HG03432 (cell line): ENCODE measurements around the gene DMRT1.

Source experiments
- ATAC-seq: cut with Tn5 transposase; IDR thresholded peaks from one replicate; pipeline ENCODE4 v1.9.1; 2021; ENCODE audit warnings: mild to moderate bottlenecking, moderate library complexity; ENCODE audit not compliant: unreplicated experiment

DMRT1 gene

DNA sequence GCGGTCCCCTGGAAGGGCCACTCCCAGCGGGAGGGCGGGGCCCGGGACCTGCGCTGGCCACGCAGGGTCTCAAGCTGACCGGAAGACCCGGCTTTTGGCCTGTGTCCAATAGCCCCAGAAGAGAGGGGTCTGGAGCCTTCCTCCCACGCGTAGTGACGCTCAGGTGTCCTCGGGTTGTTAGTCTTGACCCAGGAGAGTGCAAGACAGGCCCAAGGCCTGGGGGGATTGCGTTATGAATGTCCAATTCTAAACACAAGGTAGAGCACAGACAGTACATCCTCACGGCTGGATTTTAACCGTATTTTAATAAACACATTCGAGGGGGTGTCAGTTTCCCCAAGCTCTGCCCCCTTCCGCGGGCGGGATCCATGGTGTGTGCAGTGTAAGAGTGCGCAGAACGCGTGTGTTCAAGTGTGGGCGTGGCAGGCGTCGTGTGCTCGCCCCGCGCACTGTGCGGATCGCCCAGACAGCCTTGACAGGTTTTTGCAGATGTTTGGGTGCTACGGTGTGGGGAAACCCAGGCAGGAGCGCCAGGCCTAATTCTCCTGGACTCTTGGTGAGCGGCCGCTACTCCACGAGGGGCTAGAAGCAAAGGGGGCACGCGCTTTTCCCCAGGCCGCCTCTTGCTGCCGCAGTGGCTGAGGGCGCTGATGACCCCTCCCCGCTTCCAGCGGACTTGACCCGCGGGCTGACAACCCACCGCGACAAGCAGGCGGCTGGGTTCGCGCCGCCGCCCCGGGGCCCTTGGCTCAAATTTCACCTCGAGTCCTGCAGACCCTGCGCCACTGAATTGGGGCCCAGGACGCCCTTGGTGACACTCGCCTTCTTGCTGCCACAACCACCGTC lies 128.9 kb downstream of the DMRT1 start:
- no peak for ATAC-seq

DNA sequence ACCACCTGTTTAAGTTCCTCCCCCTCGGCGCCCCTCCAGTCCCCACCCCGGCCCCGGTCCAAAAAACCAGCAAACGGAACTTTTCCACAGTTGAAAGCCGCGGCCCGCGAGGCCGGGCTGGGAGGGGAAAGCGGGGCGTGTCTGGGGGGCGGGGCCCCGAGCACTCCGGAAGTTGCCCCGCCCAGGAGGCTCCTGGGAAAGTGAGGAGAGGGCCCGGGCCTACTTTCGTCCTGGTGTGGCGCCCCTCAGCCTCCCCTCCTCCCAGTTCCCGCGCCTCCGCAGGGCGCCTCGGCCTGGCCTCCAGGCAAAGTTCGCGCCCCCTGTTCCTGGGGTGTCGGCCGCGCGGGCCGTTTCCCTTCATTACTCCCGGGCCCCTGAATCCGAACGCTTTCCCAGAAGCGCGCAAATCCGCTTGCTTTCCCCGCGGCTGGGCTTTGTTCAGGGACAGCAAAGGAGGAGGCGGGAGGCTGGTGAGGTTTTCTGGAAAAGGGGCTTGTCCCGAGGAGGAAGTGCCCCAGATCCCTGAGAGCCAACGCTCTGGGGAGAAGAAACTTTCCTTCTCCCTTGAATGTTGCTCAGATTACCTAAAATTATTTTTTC lies 130.5 kb downstream of the DMRT1 start:
- ATAC-seq: no peak

DNA sequence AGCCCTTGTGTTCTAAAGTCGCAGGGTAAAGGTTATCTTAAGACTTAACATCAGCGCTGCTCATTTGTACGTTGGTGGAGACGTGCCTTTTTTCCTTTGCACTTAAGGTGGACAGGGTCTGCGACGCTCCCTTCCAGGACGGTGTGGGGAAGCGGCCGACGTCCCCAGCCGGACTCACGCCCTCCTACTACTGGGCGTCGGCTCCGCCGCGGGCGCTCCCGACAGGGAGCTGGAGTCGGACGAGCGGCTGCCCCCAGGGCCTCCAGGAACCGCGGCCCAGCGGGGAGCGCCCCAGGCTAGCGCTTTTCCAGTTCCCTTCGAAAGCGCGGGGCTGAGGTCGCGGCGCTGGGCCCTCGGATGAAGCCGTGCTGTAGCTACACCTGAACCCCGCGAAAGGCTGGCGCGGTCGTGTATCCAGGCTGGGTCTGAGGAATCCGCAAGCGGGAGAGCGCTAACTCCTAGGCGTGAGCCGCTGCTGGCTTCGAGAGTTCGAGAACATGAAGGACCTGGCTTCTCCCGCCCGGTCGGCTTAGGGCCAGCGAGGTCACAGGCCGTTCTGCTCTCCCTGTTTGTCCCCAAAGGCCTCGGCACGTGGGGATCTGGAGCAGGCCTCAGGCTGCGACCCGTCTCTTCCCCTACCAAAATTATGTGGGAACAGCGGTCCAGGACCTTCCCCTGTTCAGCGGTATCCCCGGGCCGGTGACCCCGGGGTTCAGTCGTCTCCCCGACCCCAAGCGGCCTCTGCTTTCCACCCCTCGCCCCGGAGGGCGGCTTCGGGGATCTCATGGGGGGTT lies 131.2 kb downstream of the DMRT1 start:
- no peak for ATAC-seq

DNA sequence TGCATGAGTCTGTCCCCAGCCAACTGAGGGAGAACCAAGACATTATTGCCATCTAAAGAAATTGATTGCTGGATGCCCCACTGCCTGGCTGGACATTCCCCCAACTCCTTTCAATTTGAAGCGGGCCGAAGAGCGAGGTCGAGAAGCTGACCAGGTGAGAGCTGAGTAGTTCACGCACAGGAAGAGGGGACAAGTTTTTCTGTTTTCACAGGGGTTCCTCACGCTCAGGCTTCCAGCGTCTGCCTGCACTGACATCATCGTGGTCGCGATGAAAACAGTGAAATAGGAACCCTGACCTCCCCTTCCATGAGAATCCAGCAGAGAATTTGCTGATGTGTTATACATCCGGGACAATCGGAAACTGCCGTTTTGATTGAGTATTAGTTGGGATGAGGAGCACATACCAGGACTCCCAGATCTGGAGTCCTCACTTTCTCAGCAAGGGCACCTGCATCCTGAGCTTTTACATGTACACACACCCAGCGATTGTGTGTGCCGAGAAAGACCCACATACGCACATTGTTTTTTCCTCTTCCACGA lies 131.9 kb downstream of the DMRT1 start:
- ATAC-seq: no peak

DNA sequence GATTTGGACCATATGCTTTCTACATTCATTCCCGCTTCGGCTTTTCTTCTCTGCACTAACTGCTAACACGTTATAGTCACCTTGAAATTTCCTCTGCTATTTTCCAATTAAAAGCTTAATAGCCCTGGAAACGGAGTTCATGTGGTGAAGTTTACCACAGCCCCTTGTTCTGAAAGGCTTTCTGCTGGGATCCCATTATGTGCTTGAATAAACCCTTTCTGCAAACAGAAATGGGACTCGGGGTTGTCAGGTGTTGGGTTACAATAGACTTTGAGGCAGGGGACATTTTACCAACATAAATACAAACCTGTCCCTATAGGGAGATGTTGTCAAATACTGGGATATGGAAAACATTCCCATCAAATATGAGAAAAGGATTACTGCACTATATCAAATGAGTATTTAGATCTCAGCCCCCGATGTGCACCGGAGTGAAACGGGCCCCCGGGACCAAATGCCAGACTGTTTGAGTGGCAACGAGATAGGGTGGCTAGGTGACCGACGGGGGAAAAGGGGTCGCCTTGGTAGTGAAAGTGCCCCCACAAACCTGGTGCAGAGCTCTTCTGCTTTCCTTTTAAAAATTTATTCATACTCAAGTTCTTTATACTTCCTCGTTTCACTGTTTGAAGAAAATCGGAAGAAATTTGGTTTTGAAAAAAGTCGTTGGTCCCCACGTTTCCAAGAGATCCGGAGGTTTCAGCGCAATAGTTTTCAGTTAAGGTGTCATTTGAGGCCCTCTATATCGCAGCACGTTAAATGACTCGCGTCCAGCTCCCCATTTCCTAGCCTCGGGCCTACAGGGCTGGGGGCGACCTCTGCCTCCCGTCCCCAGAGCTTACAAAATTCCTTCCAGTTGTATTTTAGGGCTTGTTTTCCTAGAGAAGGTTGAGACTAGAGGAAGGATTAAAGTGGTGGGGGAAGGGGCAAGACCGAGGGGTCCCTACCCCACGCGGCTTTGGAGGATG lies 132.8 kb downstream of the DMRT1 start:
- ATAC-seq: no peak

DNA sequence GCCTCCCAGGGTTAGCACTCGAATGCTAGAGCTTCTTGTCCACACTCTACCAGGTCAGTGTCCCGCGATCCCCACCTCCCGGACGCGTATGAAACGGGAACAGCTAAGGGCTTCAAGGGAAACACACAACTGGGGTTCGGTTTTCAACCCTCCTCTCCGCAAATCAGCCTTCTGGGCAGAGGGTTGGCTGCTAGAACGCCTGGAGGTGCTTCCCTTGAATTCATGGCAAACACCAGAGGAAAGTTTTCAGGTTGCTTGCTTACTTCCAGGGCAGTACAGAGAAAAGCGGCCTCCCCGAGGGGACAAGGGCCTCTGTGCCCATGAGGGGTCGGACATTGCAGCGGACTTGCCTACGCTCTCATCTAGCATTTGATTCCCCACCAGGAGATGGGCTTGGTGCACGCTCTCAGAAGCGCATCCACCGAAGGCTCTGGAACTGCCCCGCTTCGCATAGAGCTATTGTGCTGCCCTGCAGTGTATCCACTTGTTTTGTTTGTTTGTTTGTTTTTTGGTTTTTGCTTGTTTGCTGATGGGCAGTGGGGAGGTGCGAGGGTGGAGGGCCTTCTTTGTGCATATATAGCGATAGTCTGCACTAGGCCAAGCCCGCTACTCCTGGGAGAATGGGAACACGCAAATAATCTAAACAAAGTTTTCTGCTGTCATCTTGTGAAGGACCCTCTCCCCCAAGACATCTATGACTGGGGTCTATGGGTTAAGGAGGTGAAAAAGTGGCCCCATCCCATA lies 133.7 kb downstream of the DMRT1 start:
- ATAC-seq: no peak

DNA sequence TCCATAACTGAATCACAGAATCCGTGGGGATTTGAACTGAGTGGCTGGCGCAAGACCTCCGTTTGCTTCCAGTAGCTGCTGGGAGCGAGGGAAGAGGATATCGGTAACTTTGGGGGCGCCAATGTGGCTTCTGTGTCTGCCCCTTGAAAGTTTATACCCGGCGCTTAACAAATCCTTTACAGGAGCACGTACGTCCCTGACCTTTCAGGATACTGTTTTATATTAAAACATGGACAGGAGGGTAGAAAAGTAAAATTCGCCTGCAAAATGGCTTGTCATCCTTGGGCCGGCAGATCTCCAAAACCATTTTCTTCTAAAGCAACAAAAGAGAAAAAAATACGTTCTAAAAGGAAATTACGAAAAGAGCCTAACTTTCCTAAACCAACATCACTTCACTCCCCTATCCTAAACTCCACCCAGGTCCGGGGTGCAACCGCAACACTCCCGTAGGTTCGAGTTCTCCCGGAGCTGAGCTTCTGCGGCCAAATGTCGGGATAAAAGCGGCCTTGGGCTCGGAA lies 134.3 kb downstream of the DMRT1 start:
- no peak for ATAC-seq

DNA sequence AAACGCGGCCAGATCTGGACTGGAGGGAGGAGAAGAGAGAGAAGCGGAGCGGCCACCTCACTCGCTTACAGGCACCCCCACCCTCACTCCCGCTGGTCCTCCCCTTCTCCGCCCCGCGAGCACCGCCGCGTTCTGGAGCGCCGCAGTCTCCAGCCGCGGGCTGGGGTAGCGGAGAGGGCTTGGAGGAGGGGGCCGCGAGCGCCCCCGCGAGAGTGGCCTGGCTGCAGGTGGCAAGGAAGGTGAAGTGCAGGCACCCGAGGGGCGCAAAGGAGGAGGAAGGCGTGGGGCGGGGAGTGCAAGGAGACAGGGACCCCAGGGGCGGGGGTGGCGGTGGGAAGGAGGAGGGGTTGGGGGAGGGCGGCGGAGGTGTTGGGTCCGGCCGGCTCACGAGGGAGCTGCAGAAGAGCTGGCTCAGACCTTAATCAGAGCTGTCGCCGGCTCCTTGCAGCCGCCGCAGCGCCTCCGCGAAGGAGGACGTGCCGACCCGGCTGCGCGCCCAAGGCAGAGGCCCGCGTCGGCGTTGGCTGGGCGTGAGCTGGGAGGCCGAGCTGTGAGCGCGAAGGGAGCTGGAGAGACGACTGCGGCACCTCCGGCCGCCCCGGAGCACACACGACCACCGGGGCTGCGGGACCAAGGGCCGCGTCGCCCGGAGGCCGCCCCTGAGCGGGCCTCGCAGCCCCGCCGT lies 134.9 kb downstream of the DMRT1 start, which contains the start of gene DMRT3:
TSS of gene DMRT3 (plus strand) at position 398 of the 685 bp plus-strand sequence. CDS start 347 bp downstream, outside the sequence.
- ATAC-seq: no peak

DNA sequence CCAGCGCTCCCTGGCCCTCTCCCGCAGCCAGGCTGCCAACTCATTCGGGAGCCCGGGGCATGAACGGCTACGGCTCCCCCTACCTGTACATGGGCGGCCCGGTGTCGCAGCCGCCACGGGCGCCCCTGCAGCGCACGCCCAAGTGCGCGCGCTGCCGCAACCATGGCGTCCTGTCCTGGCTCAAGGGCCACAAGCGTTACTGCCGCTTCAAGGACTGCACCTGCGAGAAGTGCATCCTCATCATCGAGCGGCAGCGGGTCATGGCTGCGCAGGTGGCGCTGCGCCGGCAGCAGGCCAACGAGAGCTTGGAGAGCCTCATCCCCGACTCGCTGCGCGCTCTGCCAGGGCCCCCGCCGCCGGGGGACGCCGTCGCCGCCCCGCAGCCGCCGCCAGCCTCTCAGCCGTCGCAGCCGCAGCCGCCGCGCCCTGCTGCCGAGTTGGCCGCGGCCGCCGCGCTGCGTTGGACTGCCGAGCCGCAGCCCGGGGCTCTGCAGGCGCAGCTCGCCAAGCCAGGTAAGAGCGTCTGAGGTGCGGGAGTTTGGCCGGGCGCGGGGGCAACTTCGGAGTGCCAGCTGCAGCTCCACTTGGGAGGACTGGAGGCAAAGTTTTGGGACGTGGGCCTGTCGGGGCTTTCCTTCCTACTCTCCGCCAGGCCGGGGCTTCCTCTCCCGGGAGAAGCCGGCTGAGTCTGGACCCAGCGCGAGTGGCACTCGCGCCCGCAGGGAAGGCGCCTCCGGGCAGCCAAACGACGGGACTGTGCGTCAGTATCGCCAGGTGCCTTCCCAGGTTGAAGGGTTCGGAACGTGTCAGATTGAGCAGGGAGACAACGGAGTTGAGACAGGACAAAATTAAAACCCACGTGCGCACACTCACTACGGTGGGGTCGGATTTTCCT lies 135.7 kb downstream of the DMRT1 start:
- ATAC-seq: no peak

DNA sequence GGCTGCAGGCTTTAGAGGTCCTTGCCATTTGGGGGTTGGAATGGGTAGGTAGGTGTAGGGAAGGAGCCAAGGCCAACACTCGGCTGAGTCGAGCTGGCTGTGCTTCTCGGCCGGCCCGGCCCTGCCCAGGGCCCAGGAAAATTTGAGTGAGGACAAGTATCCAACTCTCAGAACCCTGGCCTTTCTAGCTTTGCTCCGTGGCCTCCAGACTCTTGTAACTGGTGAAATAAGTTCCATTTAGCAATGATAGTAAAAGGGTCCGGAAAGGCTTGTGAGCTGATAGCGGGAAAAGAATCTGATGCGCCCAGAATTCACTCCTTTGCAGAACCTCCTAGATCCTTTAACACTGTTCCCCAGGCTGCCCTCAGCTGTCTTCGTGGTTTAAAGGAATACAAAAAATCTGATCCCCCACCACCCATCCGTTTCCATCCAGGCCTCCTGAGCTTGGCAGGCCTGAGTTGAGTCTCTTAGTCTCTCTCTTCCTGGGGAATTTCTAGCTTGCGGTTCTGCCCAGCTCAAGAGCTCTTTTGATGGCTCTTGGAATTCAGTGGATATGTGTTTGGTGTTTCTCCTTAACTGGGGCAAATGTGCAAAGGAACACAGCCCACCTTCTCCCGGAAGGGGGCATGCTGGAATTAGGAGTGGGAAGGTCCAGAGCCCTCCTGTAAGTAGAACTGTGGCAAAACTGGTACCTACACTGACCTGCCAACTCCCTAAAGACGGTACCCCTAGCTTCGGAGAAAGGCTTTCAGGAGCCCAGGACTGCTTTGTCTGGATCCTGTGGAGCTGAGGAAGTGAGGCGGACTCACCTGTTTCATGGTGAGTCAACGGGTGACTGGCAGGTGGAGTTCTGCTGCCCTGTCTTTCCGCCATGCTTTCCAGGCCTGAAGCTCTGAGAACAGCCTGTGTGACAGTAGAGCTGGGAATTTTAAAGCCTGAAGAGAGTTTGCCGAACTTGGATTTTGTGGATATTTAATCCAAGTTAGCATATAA lies 136.6 kb downstream of the DMRT1 start:
- no peak for ATAC-seq

DNA sequence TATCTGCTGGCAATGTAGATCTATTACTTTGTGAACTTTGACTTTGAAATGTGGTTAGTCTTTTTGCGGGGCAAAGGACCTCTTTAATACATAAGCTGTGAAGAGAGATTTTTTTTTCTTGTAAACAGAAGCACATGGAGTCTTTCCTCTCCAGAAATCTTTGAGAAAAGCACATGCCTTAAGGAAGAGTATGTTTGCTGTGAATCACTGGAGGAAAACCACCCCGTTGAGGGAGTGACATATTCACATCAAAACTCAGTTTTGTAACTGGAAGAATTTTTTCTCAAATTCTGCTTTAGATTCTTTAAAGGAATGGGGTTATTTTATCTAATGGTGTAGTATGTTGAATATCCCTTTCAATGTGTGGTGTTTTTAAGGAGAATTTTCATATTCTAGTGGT lies 138.5 kb downstream of the DMRT1 start:
- ATAC-seq: no peak

DNA sequence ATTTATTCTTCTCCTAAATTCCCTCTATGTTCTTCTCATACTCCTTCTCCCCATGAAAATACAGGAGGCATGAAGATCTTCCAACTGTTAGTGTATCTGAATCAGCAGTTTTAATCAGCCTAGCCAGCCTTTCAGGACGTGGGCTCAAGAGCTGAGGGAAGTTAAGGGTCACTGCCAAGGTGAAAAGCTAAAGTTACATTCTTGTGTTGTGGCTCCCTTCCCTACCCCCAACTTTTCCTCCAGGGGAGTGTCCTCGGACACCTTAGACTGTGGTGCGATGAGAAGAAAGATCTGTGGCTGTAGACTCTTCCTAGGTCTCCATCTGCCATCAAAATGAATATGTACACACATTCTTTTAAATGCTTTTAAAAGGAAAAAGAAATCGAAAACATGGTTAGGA lies 139.1 kb downstream of the DMRT1 start:
- ATAC-seq: no peak

DNA sequence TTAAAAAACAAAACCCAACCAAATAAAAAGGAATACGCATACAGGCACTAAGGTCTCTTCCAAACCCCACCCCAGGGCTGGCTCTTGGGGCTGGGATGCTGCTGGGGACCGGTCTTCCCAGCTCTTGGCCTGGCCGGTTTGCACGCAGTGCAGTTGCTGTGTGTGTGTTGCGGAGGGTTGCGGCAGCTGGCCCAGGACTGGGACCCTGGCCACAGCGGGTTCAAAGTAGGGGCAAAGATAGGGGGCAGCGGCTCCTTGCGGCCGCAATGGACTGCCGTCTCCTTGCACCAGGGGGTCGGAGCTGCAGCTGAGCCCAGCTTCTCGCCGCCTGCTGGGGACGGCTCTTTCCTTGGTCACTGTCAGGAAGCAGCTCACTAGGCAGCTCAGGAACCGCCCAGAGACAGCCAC lies 140.0 kb downstream of the DMRT1 start:
- no peak for ATAC-seq

DNA sequence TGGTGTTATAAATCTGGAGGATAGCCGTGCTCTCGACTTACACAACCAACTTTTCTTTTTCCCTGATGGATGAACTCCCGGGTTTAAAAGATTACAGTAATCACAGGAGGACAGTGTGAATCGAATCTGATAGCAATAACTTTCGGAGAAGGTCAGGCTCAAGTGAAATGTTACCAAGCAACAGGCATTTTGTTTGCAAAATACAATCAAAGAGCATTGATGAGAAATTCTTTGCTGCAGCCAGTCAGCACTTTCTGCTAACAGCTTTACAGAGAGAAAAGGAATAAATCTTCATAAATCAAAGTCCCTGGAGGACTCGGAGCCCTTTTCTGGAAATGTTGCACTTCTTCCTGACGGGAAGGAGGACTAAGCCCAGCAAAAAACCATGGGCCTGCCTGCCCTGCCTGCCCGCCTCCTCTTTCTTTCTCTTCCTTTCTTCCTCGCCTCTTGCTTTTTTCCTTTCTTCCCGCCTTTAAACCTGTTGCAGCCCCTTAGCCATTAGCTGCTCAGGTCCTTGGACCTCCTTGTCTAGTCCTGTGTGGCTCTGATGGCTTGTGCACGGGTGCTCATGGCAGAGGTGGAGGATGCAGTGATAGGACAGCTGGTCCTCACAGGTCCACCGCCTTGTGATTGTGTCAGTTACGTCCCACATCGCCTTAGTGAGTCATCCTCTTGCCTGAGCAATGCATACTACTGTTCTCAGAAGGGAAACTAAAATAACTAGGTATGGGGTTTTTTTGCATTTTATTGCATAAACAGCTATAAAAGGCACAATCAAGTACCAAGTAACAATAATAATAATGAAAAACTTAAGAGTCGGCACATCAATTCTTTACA lies 141.1 kb downstream of the DMRT1 start:
- ATAC-seq: no peak

DNA sequence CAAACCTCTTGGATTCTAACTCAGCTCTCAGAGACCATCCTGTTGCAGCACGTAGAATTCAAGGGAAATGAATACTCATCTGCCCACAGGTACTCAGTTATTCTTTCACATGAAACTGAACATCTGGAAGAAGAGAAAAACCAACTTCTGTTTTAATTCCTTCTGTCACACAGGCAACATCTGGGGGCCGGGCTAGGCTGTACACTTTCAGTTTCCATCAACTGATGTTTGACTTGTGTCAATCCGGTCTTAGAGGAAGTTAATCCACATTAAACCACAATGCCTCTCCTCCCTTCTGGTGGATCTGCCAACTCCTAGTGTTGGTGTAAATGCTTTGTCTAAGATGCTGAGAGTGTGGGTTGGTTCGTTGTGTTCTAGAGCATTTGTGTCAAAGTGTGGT lies 152.5 kb downstream of the DMRT1 start:
- peak; percentile 64 for ATAC-seq

DNA sequence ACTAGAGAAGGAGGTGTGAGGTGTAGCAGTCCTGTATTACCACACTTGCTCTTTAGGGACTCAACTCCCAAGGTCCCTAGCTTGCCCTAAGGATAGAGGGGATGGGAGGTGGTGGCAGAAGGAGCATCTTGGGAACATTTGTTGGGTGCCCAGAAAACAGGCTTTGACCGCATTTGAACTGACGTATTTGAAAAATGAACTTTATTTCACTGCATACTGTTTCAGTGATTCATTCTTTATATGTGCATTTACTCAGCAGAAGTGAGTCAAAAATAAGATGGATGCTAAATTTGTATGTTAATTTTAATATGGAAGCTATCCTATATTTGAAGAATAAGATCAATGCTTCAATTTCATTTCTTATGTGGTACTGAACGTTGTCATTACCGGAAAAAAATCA lies 153.7 kb downstream of the DMRT1 start:
- no peak for ATAC-seq
